K562 (cell line): ENCODE measurements around the gene TCOF1. TPM values are rescaled to one million over a fixed set of nuclear protein-coding genes. Genes with fewer than 3 reads are reported as not detected.
"Not testable (repeated sequence)": the region's sequence is repeated elsewhere in the genome, so short reads cannot be mapped to it uniquely, and the experiment has no call there.

Experiments used
- ATAC-seq: fragments of 200-7000 bp; cut with Tn5 transposase; 3 replicates; pipeline ENCODE4 v1.9.1; 2020; ENCODE audit warnings: moderate library complexity
- BruUV-seq: library from RNA; stranded (reverse); fragments of 400-500 nt; replicated peaks from 2 replicates; lab custom pipeline; 2021; lab: Mats Ljungman, UMichigan
- CTCF ChIA-PET: fragments of 300-600 bp; formaldehyde crosslinking; extraction: SDS; loops from one replicate; lab custom pipeline; 2021; ENCODE audit warnings: low intra/inter-chr PET ratio; lab: Yijun Ruan, JAX
- POLR2A ChIA-PET: fragments of 300-600, 350-650 bp; sonication (Branson Sonifier 250); formaldehyde crosslinking; extraction: SDS; loops from one replicate; lab custom pipeline; 2021; ENCODE audit warnings: antibody characterized with exemption, inconsistent platforms; lab: Yijun Ruan, JAX
- DNase-seq, 4 experiments: peaks; one replicate each; pipeline versions ENCODE4 v3.0.0 to v3.0.0-alpha.2; 2011 to 2018; ENCODE audit warnings: low spot score in 3 of 4, mixed read lengths in 3 of 4; ENCODE audit errors: extremely low read depth in 1 of 4
- FAIRE-seq: peaks from 2 replicates; lab custom pipeline; 2011; peaks lifted over from hg19 to GRCh38; lab: Jason Lieb, UNC
- H2AFZ ChIP-seq: 2 replicates; pipeline ENCODE4 v1.6.0; 2011; ENCODE audit warnings: low read depth, low read length, control low read depth, inconsistent platforms
- H3K27ac ChIP-seq: fragments of 200-600 bp; 3 replicates; pipeline ENCODE4 v1.8.0; 2011; ENCODE audit warnings: low read depth, mild to moderate bottlenecking, control low read depth, inconsistent platforms, low read length, moderate library complexity, mixed read lengths; ENCODE audit errors: extremely low read depth
- H3K27me3 ChIP-seq, 2 experiments: fragments of 300-600 bp in 1 of 2; 2 replicates in 1 of 2; 3 replicates in 1 of 2; pipeline versions ENCODE4 v1.6.0 to v1.8.0; 2011; ENCODE audit warnings: inconsistent platforms in 2 of 2, low read length in 2 of 2, mild to moderate bottlenecking in 1 of 2, mixed read lengths in 1 of 2, moderate library complexity in 1 of 2; ENCODE audit not compliant: control insufficient read depth in 2 of 2, insufficient read depth in 2 of 2
- H3K36me3 ChIP-seq: fragments of 300-600 bp; 3 replicates; pipeline ENCODE4 v1.8.0; 2011; ENCODE audit warnings: mild to moderate bottlenecking, low read length, inconsistent platforms; ENCODE audit not compliant: control insufficient read depth, insufficient read depth
- H3K4me1 ChIP-seq, 2 experiments: fragments of 200-600 bp in 1 of 2; replicated peaks in 1 of 2; 2 replicates in 1 of 2; 3 replicates in 1 of 2; pipeline versions ENCODE4 v1.5.1 to v1.8.0; 2011; ENCODE audit warnings: inconsistent platforms in 2 of 2, low read length in 2 of 2, mild to moderate bottlenecking in 1 of 2, mixed read lengths in 1 of 2, moderate library complexity in 1 of 2; ENCODE audit not compliant: control insufficient read depth in 2 of 2, insufficient read depth in 2 of 2
- H3K4me2 ChIP-seq: 2 replicates; pipeline ENCODE4 v1.6.1; 2011; ENCODE audit warnings: low read length, control low read depth, inconsistent platforms, mixed read lengths; ENCODE audit not compliant: insufficient read depth
- H3K4me3 ChIP-seq: fragments of 200-600 bp; sonication (generic), shearing (Covaris generic); 2 replicates; pipeline ENCODE4 v1.5.1; 2016; ENCODE audit warnings: control low read depth, inconsistent platforms
- H3K79me2 ChIP-seq: fragments of 200-600 bp; 3 replicates; pipeline ENCODE4 v1.8.0; 2011; ENCODE audit warnings: low read length, inconsistent platforms; ENCODE audit not compliant: control insufficient read depth, insufficient read depth
- H3K9ac ChIP-seq, 2 experiments: 2 replicates each; pipeline versions ENCODE4 v1.6.0 to v1.6.1; 2011; ENCODE audit warnings: low read depth in 2 of 2, low read length in 2 of 2, control low read depth in 1 of 2, inconsistent platforms in 1 of 2, mild to moderate bottlenecking in 1 of 2, mixed read lengths in 1 of 2; ENCODE audit not compliant: insufficient read depth in 1 of 2
- H3K9me1 ChIP-seq: one replicate; pipeline ENCODE4 v1.6.0; 2011; ENCODE audit warnings: inconsistent platforms, mild to moderate bottlenecking, low read length, moderate library complexity; ENCODE audit not compliant: control insufficient read depth, insufficient read depth
- H3K9me3 ChIP-seq: replicated peaks from 2 replicates; pipeline ENCODE4 v1.5.1; 2011; ENCODE audit warnings: low read depth, low read length, inconsistent platforms; ENCODE audit not compliant: control insufficient read depth, insufficient read depth
- H4K20me1 ChIP-seq: replicated peaks from 2 replicates; pipeline ENCODE4 v1.6.1; 2011; ENCODE audit warnings: low read length, inconsistent platforms, mixed read lengths; ENCODE audit not compliant: control insufficient read depth, insufficient read depth
- ARID3A ChIP-seq: IDR thresholded peaks from 2 replicates; pipeline ENCODE4 v1.6.1; 2012; ENCODE audit warnings: low read depth, low read length, improper control_type of control experiment, borderline replicate concordance
- HLTF ChIP-seq: fragments of 450-650 bp; IDR thresholded peaks from 2 replicates; pipeline ENCODE4 v1.6.1; 2016
- ILF3 ChIP-seq: fragments of 450-650 bp; IDR thresholded peaks from 2 replicates; pipeline ENCODE4 v1.6.1; 2018; ENCODE audit warnings: antibody characterized with exemption, mild to moderate bottlenecking, moderate library complexity, borderline replicate concordance
- PCBP1 ChIP-seq: fragments of 200-400 bp; formaldehyde crosslinking; IDR thresholded peaks from 2 replicates; pipeline ENCODE4 v1.6.1; 2018; ENCODE audit warnings: mild to moderate bottlenecking, low read depth, low read length; ENCODE audit not compliant: poor library complexity, severe bottlenecking
- STAT5A ChIP-seq: IDR thresholded peaks from 2 replicates; pipeline ENCODE4 v1.6.1; 2012; ENCODE audit warnings: low read length, inconsistent platforms, borderline replicate concordance
- TAF7 ChIP-seq: fragments of 450-650 bp; IDR thresholded peaks from 2 replicates; pipeline ENCODE4 v1.6.1; 2016; ENCODE audit warnings: missing genetic modification characterization, missing compliant biosample characterization
- ZNF121 ChIP-seq: sonication (generic); formaldehyde crosslinking; conservative IDR thresholded peaks from 2 replicates; pipeline ENCODE4 v1.8.0; 2022; ENCODE audit warnings: missing genetic modification reagents
- ZNF551 ChIP-seq: fragments of 250-450 bp; sonication (Bioruptor Pico); IDR thresholded peaks from 2 replicates; pipeline ENCODE4 v1.5.0; 2021; ENCODE audit warnings: mild to moderate bottlenecking, moderate library complexity
- WGBS: fragments of 100-300 bp; shearing (Covaris generic); methylation state at CpG from one replicate; pipeline ENCODE4 v1.1.6; 2016; ENCODE audit warnings: low coverage, mixed read lengths; ENCODE audit not compliant: insufficient coverage; ENCODE audit errors: missing lambda C conversion rate; 5-methylcytosine and 5-hydroxymethylcytosine counted together
- in situ Hi-C: fragments of 300-500 bp; cut with MboI; formaldehyde crosslinking; loops from 4 replicates; pipeline ENCODE4 v1.15.0; 2018; ENCODE audit warnings: inconsistent platforms, mixed read lengths
- intact Hi-C: fragments of 100-400 bp; cut with micrococcal nuclease; formaldehyde crosslinking; loops from 2 replicates; pipeline ENCODE4 v1.14.2; 2022
- polyA plus RNA-seq, 8 experiments: library from polyadenylated mRNA; depleted of rRNA in 4 of 8; stranded (reverse) in 5 of 8; unstranded in 3 of 8; fragments of >200 nt; fragmentation: Nextera tagmentation in 2 of 8; fragmentation: Illumina TruSeq in 1 of 8; extraction: Ambion mirVana in 2 of 8; extraction: Trizol in 1 of 8; gene quantifications; 2 replicates each; pipeline versions ENCODE4 v1.2.1 to v1.2.3, GENCODE V29; 2011 to 2014; ENCODE audit warnings: inconsistent platforms in 1 of 8, missing spikeins in 1 of 8
- total RNA-seq, 7 experiments: library from RNA; depleted of rRNA in 6 of 7; stranded (reverse); fragments of >200 nt in 6 of 7; fragmentation: Illumina TruSeq in 2 of 7; extraction: Trizol in 2 of 7; gene quantifications; 2 replicates each; pipeline versions ENCODE4 v1.2.1 to v1.2.3, GENCODE V29; 2011 to 2021; ENCODE audit warnings: low replicate concordance in 1 of 7
- TF ChIP-seq, protein P1 (sequence below): sonication (generic); formaldehyde crosslinking; IDR thresholded peaks from 2 replicates; pipeline ENCODE4 v1.8.0; 2022; ENCODE audit warnings: mild to moderate bottlenecking, missing genetic modification reagents

TCOF1 gene
- total and polyA plus RNA-seq, 9 of the 15 experiments (the other 6 are each of a cell fraction or from before 2014, with no cell fraction given): 9.8 to 134 (median 61.7) TPM

DNA sequence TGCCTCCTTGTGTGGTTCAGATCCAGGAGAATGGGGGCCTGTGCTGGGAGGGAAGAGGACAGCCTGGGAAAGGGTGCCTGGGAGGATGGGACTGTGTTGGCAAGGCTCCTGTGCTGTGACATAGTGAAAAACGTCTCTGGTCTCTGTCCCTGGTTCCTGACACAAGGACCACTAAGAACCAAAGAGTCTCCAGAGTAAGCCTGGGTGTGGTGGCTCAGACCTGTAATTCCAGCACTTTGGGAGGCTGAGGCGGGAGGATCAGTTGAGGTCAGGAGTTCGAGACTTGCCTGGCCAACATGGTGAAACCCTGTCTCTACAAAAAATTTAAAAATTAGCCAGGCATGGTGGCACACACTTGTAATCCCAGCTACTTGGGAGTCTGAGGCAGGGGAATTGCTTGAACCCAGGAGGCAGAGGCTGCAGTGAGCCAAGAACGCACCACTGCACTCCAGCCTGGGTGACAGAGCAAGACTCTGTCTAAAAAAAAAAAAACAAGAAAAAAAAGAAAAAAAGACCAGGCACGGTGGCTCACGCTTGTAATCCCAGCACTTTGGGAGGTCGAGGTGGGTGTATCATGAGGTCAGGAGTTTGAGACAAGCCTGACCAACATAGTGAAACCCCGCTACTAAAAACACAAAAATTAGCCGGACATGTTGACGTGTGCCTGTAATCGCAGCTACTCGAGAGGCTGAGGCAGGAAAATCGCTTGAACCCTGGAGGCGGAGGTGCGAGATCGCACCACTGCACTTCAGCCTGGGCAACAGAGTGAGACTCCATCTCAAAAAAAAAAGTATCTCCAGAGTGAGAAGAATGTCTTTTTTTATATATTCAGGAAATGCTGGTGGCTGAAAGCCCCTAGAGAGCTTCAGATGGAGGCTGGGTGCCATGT lies 56.6 kb downstream of the TCOF1 start:
- H3K79me2 ChIP-seq, H3K4me1 ChIP-seq, in situ Hi-C loops, H3K4me2 ChIP-seq, FAIRE-seq, H3K36me3 ChIP-seq, DNase-seq, H3K27me3 ChIP-seq, H3K4me3 ChIP-seq, H3K9me3 ChIP-seq, H3K9ac ChIP-seq, BruUV-seq, intact Hi-C loops, H3K9me1 ChIP-seq, ATAC-seq, H4K20me1 ChIP-seq, CTCF ChIA-PET, H3K27ac ChIP-seq: not testable (repeated sequence)
- POLR2A ChIA-PET: interaction anchor here (1.2 kb wide), 1 partner anchor 8 kb away, joined by 3 read pairs; no protein-coding TSS in a partner anchor
- TF ChIP-seq ZNF121 (CRISPR knock-in tag): 0 out of 2 replicates have a peak, but pooled peaks have one; percentile 6
- 0 out of 2 replicates have a peak overlapping the region, but pooled peaks have one; percentile 0 for H2AFZ ChIP-seq
- WGBS: 36% methylated on average over 15 of the region's 16 CpGs

GRCh38 chr5:150419630-150420270 lies 62.3 kb downstream of the TCOF1 start:
- no TSS peak for BruUV-seq
- H3K4me2 ChIP-seq: no peak overlapping the region
- peak; percentile 44 for FAIRE-seq
- 4% methylated on average over 6 of the region's 7 CpGs for WGBS
- H3K9me3 ChIP-seq: no peaks in the 10 kb centered on the region
- intact Hi-C loops (no loop called here), in situ Hi-C loops (no loop called here)
- no peak overlapping the region for H3K4me3 ChIP-seq
- POLR2A ChIA-PET: interaction anchor here (1.0 kb wide), 1 partner anchor 23 kb away, joined by 3 read pairs; no protein-coding TSS in a partner anchor
- no peaks in the 10 kb centered on the region for H3K79me2 ChIP-seq
- H3K36me3 ChIP-seq: no peaks in the 10 kb centered on the region
- DNase-seq: no peak
- H2AFZ ChIP-seq: peak overlapping the region; percentile 12; the same call in 1 of the 2 replicates
- peak; percentile 48; the same call in 2 of the 3 replicates for ATAC-seq
- H3K9me1 ChIP-seq: no peaks in the 10 kb centered on the region
- no peaks in the 10 kb centered on the region for H4K20me1 ChIP-seq
- CTCF ChIA-PET: no interaction called here
- H3K27ac ChIP-seq: no peak overlapping the region
- H3K4me1 ChIP-seq: no peaks in the 10 kb centered on the region; a peak in 2 of 5 replicates
- peak overlapping the region in 1 of 2 experiments; percentile 14; a peak in 1 of 4 replicates for H3K9ac ChIP-seq
- peaks cover under 1 to 7% of the 10 kb centered on the region in 2 experiments; a peak in 4 of 5 replicates for H3K27me3 ChIP-seq
- TF ChIP-seq, protein P1, sequence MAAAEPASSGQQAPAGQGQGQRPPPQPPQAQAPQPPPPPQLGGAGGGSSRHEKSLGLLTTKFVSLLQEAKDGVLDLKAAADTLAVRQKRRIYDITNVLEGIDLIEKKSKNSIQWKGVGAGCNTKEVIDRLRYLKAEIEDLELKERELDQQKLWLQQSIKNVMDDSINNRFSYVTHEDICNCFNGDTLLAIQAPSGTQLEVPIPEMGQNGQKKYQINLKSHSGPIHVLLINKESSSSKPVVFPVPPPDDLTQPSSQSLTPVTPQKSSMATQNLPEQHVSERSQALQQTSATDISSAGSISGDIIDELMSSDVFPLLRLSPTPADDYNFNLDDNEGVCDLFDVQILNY (CRISPR knock-in tag): no peak
- TF ChIP-seq ARID3A (no peak), PCBP1 (no peak), TAF7 (tag) (no peak), HLTF (no peak), STAT5A (no peak), ZNF551 (CRISPR knock-in tag) (no peak), ILF3 (no peak)
